Neural cell (in vitro differentiated cells): ENCODE results near the gene C1orf105. TPM values are rescaled to one million over a fixed set of nuclear protein-coding genes. Genes with fewer than 3 reads are reported as not detected.

Source experiments
- H2AFZ ChIP-seq: fragments of 200-600, 300-800 bp; sonication (generic), shearing (Covaris generic); 2 replicates; pipeline ENCODE4 v1.6.0; 2014; ENCODE audit warnings: low read depth, mild to moderate bottlenecking, antibody characterized with exemption, low read length, moderate library complexity
- H3F3A ChIP-seq: fragments of 200-600 bp; shearing (Covaris generic); 2 replicates; pipeline ENCODE4 v1.6.1; 2016; ENCODE audit warnings: mild to moderate bottlenecking, moderate library complexity, mixed read lengths, antibody characterized with exemption, low read length; ENCODE audit not compliant: insufficient read depth, poor library complexity, severe bottlenecking
- H3K27ac ChIP-seq: fragments of 200-600, 300-800 bp; sonication (generic), shearing (Covaris generic); 2 replicates; pipeline ENCODE4 v1.5.1; 2014; ENCODE audit warnings: mild to moderate bottlenecking, low read length, moderate library complexity
- H3K27me3 ChIP-seq: fragments of 300-800, 200-600 bp; sonication (generic), shearing (Covaris generic); 2 replicates; pipeline ENCODE4 v1.6.0; 2014; ENCODE audit warnings: mild to moderate bottlenecking, low read depth, low read length, moderate library complexity; ENCODE audit not compliant: insufficient read depth
- H3K36me3 ChIP-seq: fragments of 300-800, 200-600 bp; sonication (generic), shearing (Covaris generic); 2 replicates; pipeline ENCODE4 v1.5.1; 2014; ENCODE audit warnings: mild to moderate bottlenecking, antibody characterized with exemption, low read length, moderate library complexity; ENCODE audit not compliant: insufficient read depth
- H3K4me2 ChIP-seq: fragments of 300-800, 200-600 bp; sonication (generic), shearing (Covaris generic); 2 replicates; pipeline ENCODE4 v1.6.0; 2014; ENCODE audit warnings: mild to moderate bottlenecking, low read length
- H3K4me3 ChIP-seq: fragments of 300-800, 200-600 bp; sonication (generic), shearing (Covaris generic); 2 replicates; pipeline ENCODE4 v1.5.1; 2014; ENCODE audit warnings: mild to moderate bottlenecking, low read length, moderate library complexity
- H3K79me2 ChIP-seq: fragments of 200-600 bp; shearing (Covaris generic); replicated peaks from 2 replicates; pipeline ENCODE4 v1.6.0; 2014; ENCODE audit warnings: mild to moderate bottlenecking, low read length, moderate library complexity; ENCODE audit not compliant: insufficient read depth
- H3K9ac ChIP-seq: fragments of 300-800, 200-600 bp; sonication (generic), shearing (Covaris generic); 2 replicates; pipeline ENCODE4 v1.6.1; 2016; ENCODE audit warnings: mild to moderate bottlenecking, low read length, mixed read lengths
- H3K9me2 ChIP-seq: fragments of 200-600 bp; shearing (Covaris generic); 2 replicates; pipeline ENCODE4 v1.6.1; 2016; ENCODE audit warnings: mild to moderate bottlenecking, low read length, mixed read lengths; ENCODE audit not compliant: insufficient read depth
- H3K9me3 ChIP-seq: fragments of 200-600, 300-800 bp; sonication (generic), shearing (Covaris generic); 2 replicates; pipeline ENCODE4 v1.6.1; 2016; ENCODE audit warnings: mild to moderate bottlenecking, mixed run types, low read length, moderate library complexity, mixed read lengths
- H4K20me1 ChIP-seq: fragments of 200-600 bp; shearing (Covaris generic); 2 replicates; pipeline ENCODE4 v1.6.1; 2016; ENCODE audit warnings: mild to moderate bottlenecking, mixed run types; ENCODE audit not compliant: insufficient read depth
- CTCF ChIP-seq: fragments of 450-650 bp; IDR thresholded peaks from 2 replicates; pipeline ENCODE4 v1.5.1; 2014; ENCODE audit warnings: antibody characterized with exemption, mild to moderate bottlenecking, moderate library complexity; ENCODE audit not compliant: poor library complexity, severe bottlenecking
- EP300 ChIP-seq: fragments of 450-650 bp; conservative IDR thresholded peaks from 2 replicates; pipeline ENCODE4 v1.6.1; 2014; ENCODE audit warnings: antibody characterized with exemption, mild to moderate bottlenecking, moderate library complexity; ENCODE audit not compliant: poor library complexity, severe bottlenecking
- EZH2 ChIP-seq: fragments of 200-600, 300-800 bp; shearing (Covaris generic), sonication (generic); IDR thresholded peaks from 2 replicates; pipeline ENCODE4 v1.6.1; 2014; ENCODE audit warnings: antibody characterized with exemption, low read length, borderline replicate concordance, mild to moderate bottlenecking; ENCODE audit not compliant: insufficient read depth, poor library complexity, severe bottlenecking
- MXI1 ChIP-seq: fragments of 450-650 bp; conservative IDR thresholded peaks from 2 replicates; pipeline ENCODE4 v1.6.1; 2014; ENCODE audit warnings: antibody characterized with exemption, mild to moderate bottlenecking; ENCODE audit not compliant: poor library complexity, severe bottlenecking
- POLR2AphosphoS5 ChIP-seq: IDR thresholded peaks from 2 replicates; pipeline ENCODE4 v1.6.1; 2012
- RAD21 ChIP-seq: fragments of 450-650 bp; conservative IDR thresholded peaks from 2 replicates; pipeline ENCODE4 v1.6.1; 2014; ENCODE audit warnings: antibody characterized with exemption, mild to moderate bottlenecking, moderate library complexity
- REST ChIP-seq: IDR thresholded peaks from 2 replicates; pipeline ENCODE4 v1.6.1; 2012; ENCODE audit warnings: borderline replicate concordance
- SMC3 ChIP-seq: fragments of 450-650 bp; conservative IDR thresholded peaks from 2 replicates; pipeline ENCODE4 v1.6.1; 2014; ENCODE audit warnings: antibody characterized with exemption, mild to moderate bottlenecking, moderate library complexity; ENCODE audit not compliant: poor library complexity
- TAF1 ChIP-seq: IDR thresholded peaks from 2 replicates; pipeline ENCODE4 v1.6.1; 2012; ENCODE audit warnings: low read depth
- polyA plus RNA-seq: library from polyadenylated mRNA; depleted of rRNA; stranded (reverse); fragments of >200 nt; gene quantifications from 2 replicates; pipeline ENCODE4 v1.2.3, GENCODE V29; 2014

The C1orf105 gene
- polyA plus RNA-seq, 1 donor from 2014 or later, result not detected

GRCh38 chr1:172402878-172403569, 17.5 kb upstream of the C1orf105 start:
- H3K79me2 ChIP-seq, result no peaks in the 10 kb centered on the region
- no peak for TF ChIP-seq RAD21
- TF ChIP-seq SMC3, result no peak
- no peak for TF ChIP-seq CTCF
- no peak for TF ChIP-seq MXI1
- no peak for TF ChIP-seq EP300
- no peak for TF ChIP-seq REST
- no peak for TF ChIP-seq POLR2AphosphoS5
- no peak for TF ChIP-seq EZH2
- TF ChIP-seq TAF1, result no peak
- no peak overlapping the region for H3K27ac ChIP-seq
- no peaks in the 10 kb centered on the region for H4K20me1 ChIP-seq
- no peaks in the 10 kb centered on the region for H3K9me2 ChIP-seq
- no peaks in the 10 kb centered on the region for H3K27me3 ChIP-seq
- no peak overlapping the region for H3K4me2 ChIP-seq
- H2AFZ ChIP-seq, result no peak overlapping the region
- no peaks in the 10 kb centered on the region for H3K36me3 ChIP-seq
- H3K9me3 ChIP-seq, result no peaks in the 10 kb centered on the region
- H3K4me3 ChIP-seq, result no peak overlapping the region
- no peak overlapping the region for H3K9ac ChIP-seq
- H3F3A ChIP-seq, result no peaks in the 10 kb centered on the region

GRCh38 chr1:172404121-172404520, 16.4 kb upstream of the C1orf105 start:
- Histone ChIP-seq H3K27ac (no peak overlapping the region), H3K9ac (no peak overlapping the region), H3F3A (no peaks in the 10 kb centered on the region), H3K4me2 (no peak overlapping the region), H3K4me3 (no peak overlapping the region), H3K36me3 (no peaks in the 10 kb centered on the region), H4K20me1 (no peaks in the 10 kb centered on the region), H3K9me2 (no peaks in the 10 kb centered on the region), H3K27me3 (no peaks in the 10 kb centered on the region), H3K79me2 (no peaks in the 10 kb centered on the region), H2AFZ (no peak overlapping the region), H3K9me3 (no peaks in the 10 kb centered on the region)
- TF ChIP-seq MXI1 (no peak), POLR2AphosphoS5 (no peak), TAF1 (no peak), SMC3 (no peak), EP300 (no peak), CTCF (no peak), REST (no peak), RAD21 (no peak), EZH2 (no peak)
